Measurements from ENCODE around the gene CD58. TPM values are rescaled to one million over a fixed set of nuclear protein-coding genes. Genes with fewer than 3 reads are reported as not detected.
A peak's percentile ranks its signal among the peaks of the same experiment; 100 is the strongest.

CD58 gene
- total and polyA plus RNA-seq, 3 experiments from 2014 or later: 29.9 to 49.1 (median 30.7) TPM

GRCh38 chr1:116556289-116557006 is 14.4 kb downstream of the CD58 start:
- POLR2A ChIA-PET: interaction anchor here (0.7 to 1.4 kb wide), 3 partner anchors 18 to 386 kb away, joined by 3 to 8 read pairs (median 6); no protein-coding TSS in a partner anchor
- Mint-ChIP-seq H3K27ac (peak overlapping the region; percentile 73 to 89 (median 88)), H3K27me3 (no peaks in the 10 kb centered on the region), H3K36me3 (no peaks in the 10 kb centered on the region), H3K9me3 (no peaks in the 10 kb centered on the region), H3K4me1 (peaks cover 75 to 94% (median 94%) of the 10 kb centered on the region in 3 donors), H3K4me3 (peak overlapping the region; percentile 1 to 77 (median 55))
- CTCF ChIA-PET: interaction anchor here (0.7 to 1.5 kb wide), 4 partner anchors 13 to 39 kb away, joined by 3 to 5 read pairs (median 3); partner anchors contain the start of gene CD58
- Histone ChIP-seq H3K27me3 (ENCODE audit: insufficient read depth, low read length, poor library complexity, severe bottlenecking) (no peaks in the 10 kb centered on the region), H3K27ac (ENCODE audit: low read depth, low read length) (peak overlapping the region; percentile 44), H3K4me3 (ENCODE audit: low read length) (no peak overlapping the region), H3K4me1 (ENCODE audit: insufficient read depth, low read length) (peaks cover 37% of the 10 kb centered on the region), H3K36me3 (ENCODE audit: insufficient read depth, low read length) (no peaks in the 10 kb centered on the region), H3K9me3 (ENCODE audit: low read length) (no peaks in the 10 kb centered on the region)
- peak in 4 of 5 donors; percentile 53 to 87 (median 66) for DNase-seq

GRCh38 chr1:116554924-116555323 is 15.9 kb downstream of the CD58 start:
- no peaks in the 10 kb centered on the region for H3K9me3 ChIP-seq (ENCODE audit: low read length)
- no peak overlapping the region for H3K4me3 ChIP-seq (ENCODE audit: low read length)
- DNase-seq: no peak
- no peaks in the 10 kb centered on the region for H3K27me3 ChIP-seq (ENCODE audit: insufficient read depth, low read length, poor library complexity, severe bottlenecking)
- no peaks in the 10 kb centered on the region for H3K36me3 ChIP-seq (ENCODE audit: insufficient read depth, low read length)
- H3K4me1 ChIP-seq (ENCODE audit: insufficient read depth, low read length): peaks cover 29% of the 10 kb centered on the region
- CTCF ChIA-PET: no interaction called here
- H3K27ac ChIP-seq (ENCODE audit: low read depth, low read length): no peak overlapping the region
- peaks cover 76 to 93% (median 93%) of the 10 kb centered on the region in 3 donors for H3K4me1 Mint-ChIP-seq
- POLR2A ChIA-PET: no interaction called here
- peaks cover 0 to 2% (median 0%) of the 10 kb centered on the region in 3 donors for H3K36me3 Mint-ChIP-seq
- H3K9me3 Mint-ChIP-seq: no peaks in the 10 kb centered on the region
- H3K4me3 Mint-ChIP-seq: peak overlapping the region in 4 of 7 donors; percentile 17 to 75 (median 30)
- H3K27ac Mint-ChIP-seq: peak overlapping the region; percentile 2 to 87 (median 75)
- no peaks in the 10 kb centered on the region for H3K27me3 Mint-ChIP-seq

- no peaks in the 10 kb centered on the region for H3K36me3 ChIP-seq (ENCODE audit: insufficient read depth, low read length)
- H3K9me3 Mint-ChIP-seq: no peaks in the 10 kb centered on the region
- peak overlapping the region in 6 of 8 donors; percentile 6 to 62 (median 35) for H3K27ac Mint-ChIP-seq
- peak overlapping the region in 1 of 7 donors; percentile 20 for H3K4me3 Mint-ChIP-seq
- H3K27ac ChIP-seq (ENCODE audit: low read depth, low read length): no peak overlapping the region
- no peak for DNase-seq
- no peak overlapping the region for H3K4me3 ChIP-seq (ENCODE audit: low read length)
- H3K36me3 Mint-ChIP-seq: peaks cover 0 to 2% (median 0%) of the 10 kb centered on the region in 3 donors
- H3K9me3 ChIP-seq (ENCODE audit: low read length): no peaks in the 10 kb centered on the region
- H3K4me1 Mint-ChIP-seq: peaks cover 68 to 91% (median 91%) of the 10 kb centered on the region in 3 donors
- H3K4me1 ChIP-seq (ENCODE audit: insufficient read depth, low read length): peaks cover 17% of the 10 kb centered on the region
- no peaks in the 10 kb centered on the region for H3K27me3 ChIP-seq (ENCODE audit: insufficient read depth, low read length, poor library complexity, severe bottlenecking)
- ChIA-PET POLR2A (no interaction called here), CTCF (no interaction called here)
- H3K27me3 Mint-ChIP-seq: no peaks in the 10 kb centered on the region
These were observed 17.3 kb downstream of the CD58 start for GRCh38 chr1:116553386-116554115.

- ChIA-PET CTCF (interaction anchor here (0.7 to 1.3 kb wide), 3 partner anchors 22 to 31 kb away, joined by 3 to 4 read pairs (median 3); no protein-coding TSS in a partner anchor), POLR2A (no interaction called here)
- no peaks in the 10 kb centered on the region for H3K36me3 ChIP-seq (ENCODE audit: insufficient read depth, low read length)
- no peak overlapping the region for H3K4me3 ChIP-seq (ENCODE audit: low read length)
- H3K27me3 ChIP-seq (ENCODE audit: insufficient read depth, low read length, poor library complexity, severe bottlenecking): no peaks in the 10 kb centered on the region
- no peak overlapping the region for H3K4me3 Mint-ChIP-seq
- no peaks in the 10 kb centered on the region for H3K9me3 Mint-ChIP-seq
- no peaks in the 10 kb centered on the region for H3K4me1 ChIP-seq (ENCODE audit: insufficient read depth, low read length)
- no peak for DNase-seq
- H3K4me1 Mint-ChIP-seq: peaks cover 48 to 80% (median 79%) of the 10 kb centered on the region in 3 donors
- peaks cover 24 to 45% (median 25%) of the 10 kb centered on the region in 3 donors for H3K36me3 Mint-ChIP-seq
- H3K9me3 ChIP-seq (ENCODE audit: low read length): no peaks in the 10 kb centered on the region
- peak overlapping the region in 7 of 8 donors; percentile 2 to 74 (median 26) for H3K27ac Mint-ChIP-seq
- no peaks in the 10 kb centered on the region for H3K27me3 Mint-ChIP-seq
- no peak overlapping the region for H3K27ac ChIP-seq (ENCODE audit: low read depth, low read length)
These were observed 24.4 kb downstream of the CD58 start for GRCh38 chr1:116546354-116546977.

GRCh38 chr1:116545359-116545705 is 25.5 kb downstream of the CD58 start:
- POLR2A ChIA-PET: no interaction called here
- peaks cover 41 to 77% (median 76%) of the 10 kb centered on the region in 3 donors for H3K4me1 Mint-ChIP-seq
- H3K4me3 Mint-ChIP-seq: no peak overlapping the region
- no peak for DNase-seq
- Histone ChIP-seq H3K27me3 (ENCODE audit: insufficient read depth, low read length, poor library complexity, severe bottlenecking) (no peaks in the 10 kb centered on the region), H3K27ac (ENCODE audit: low read depth, low read length) (no peak overlapping the region), H3K36me3 (ENCODE audit: insufficient read depth, low read length) (no peaks in the 10 kb centered on the region), H3K9me3 (ENCODE audit: low read length) (no peaks in the 10 kb centered on the region), H3K4me3 (ENCODE audit: low read length) (no peak overlapping the region), H3K4me1 (ENCODE audit: insufficient read depth, low read length) (peaks cover 5% of the 10 kb centered on the region)
- peak overlapping the region in 7 of 8 donors; percentile 30 to 83 (median 69) for H3K27ac Mint-ChIP-seq
- peaks cover 26 to 49% (median 29%) of the 10 kb centered on the region in 3 donors for H3K36me3 Mint-ChIP-seq
- H3K9me3 Mint-ChIP-seq: no peaks in the 10 kb centered on the region
- no peaks in the 10 kb centered on the region for H3K27me3 Mint-ChIP-seq
- CTCF ChIA-PET: no interaction called here

GRCh38 chr1:116544588-116545358 is 26.1 kb downstream of the CD58 start:
- POLR2A ChIA-PET: no interaction called here
- Mint-ChIP-seq H3K4me3 (no peak overlapping the region), H3K9me3 (no peaks in the 10 kb centered on the region), H3K4me1 (peaks cover 44 to 80% (median 78%) of the 10 kb centered on the region in 3 donors), H3K27ac (peak overlapping the region in 7 of 8 donors; percentile 30 to 83 (median 73)), H3K36me3 (peaks cover 26 to 53% (median 29%) of the 10 kb centered on the region in 3 donors), H3K27me3 (no peaks in the 10 kb centered on the region)
- CTCF ChIA-PET: interaction anchor here (0.9 kb wide), 2 partner anchors 24 to 29 kb away, joined by 3 to 4 read pairs; no protein-coding TSS in a partner anchor
- no peak overlapping the region for H3K27ac ChIP-seq (ENCODE audit: low read depth, low read length)
- H3K4me3 ChIP-seq (ENCODE audit: low read length): no peak overlapping the region
- DNase-seq: no peak
- H3K4me1 ChIP-seq (ENCODE audit: insufficient read depth, low read length): peaks cover 10% of the 10 kb centered on the region
- H3K9me3 ChIP-seq (ENCODE audit: low read length): no peaks in the 10 kb centered on the region
- no peaks in the 10 kb centered on the region for H3K36me3 ChIP-seq (ENCODE audit: insufficient read depth, low read length)
- H3K27me3 ChIP-seq (ENCODE audit: insufficient read depth, low read length, poor library complexity, severe bottlenecking): no peaks in the 10 kb centered on the region

- Mint-ChIP-seq H3K27ac (peak overlapping the region in 7 of 8 donors; percentile 0 to 86 (median 35)), H3K4me1 (peaks cover 38 to 65% (median 64%) of the 10 kb centered on the region in 3 donors), H3K27me3 (no peaks in the 10 kb centered on the region), H3K4me3 (peak overlapping the region in 2 of 7 donors; percentile 10 to 20), H3K36me3 (peaks cover 29 to 85% (median 42%) of the 10 kb centered on the region in 3 donors), H3K9me3 (no peaks in the 10 kb centered on the region)
- H3K4me1 ChIP-seq (ENCODE audit: insufficient read depth, low read length): peaks cover 10% of the 10 kb centered on the region
- H3K36me3 ChIP-seq (ENCODE audit: insufficient read depth, low read length): no peaks in the 10 kb centered on the region
- no peak overlapping the region for H3K4me3 ChIP-seq (ENCODE audit: low read length)
- no peak overlapping the region for H3K27ac ChIP-seq (ENCODE audit: low read depth, low read length)
- POLR2A ChIA-PET: no interaction called here
- CTCF ChIA-PET: interaction anchor here (1.0 to 2.1 kb wide), 2 partner anchors 11 to 41 kb away, joined by 3 to 7 read pairs; no protein-coding TSS in a partner anchor
- H3K27me3 ChIP-seq (ENCODE audit: insufficient read depth, low read length, poor library complexity, severe bottlenecking): no peaks in the 10 kb centered on the region
- DNase-seq: no peak
- H3K9me3 ChIP-seq (ENCODE audit: low read length): no peaks in the 10 kb centered on the region
These were observed 30.7 kb downstream of the CD58 start for GRCh38 chr1:116540088-116540487.

Measured in CD8-positive, alpha-beta memory T cell (primary cell).